H1 (cell line): Measurements from ENCODE around the gene PCBD1. TPM values are rescaled to one million over a fixed set of nuclear protein-coding genes. Genes with fewer than 3 reads are reported as not detected.

Experiments used
- CTCF ChIA-PET: fragments of 300-600 bp; sonication (Branson Sonifier 250); formaldehyde crosslinking; loops from one replicate; lab custom pipeline; 2021; ENCODE audit not compliant: partially characterized antibody; lab: Charles Lee
- POLR2A ChIA-PET: fragments of 300-600 bp; sonication (Branson Sonifier 250); formaldehyde crosslinking; loops from one replicate; lab custom pipeline; 2021; ENCODE audit warnings: inconsistent platforms; ENCODE audit not compliant: partially characterized antibody; lab: Charles Lee
- DNase-seq, 2 experiments: peaks; one replicate each; pipeline versions ENCODE4 v3.0.0 to v3.0.0-alpha.2; 2010 to 2022; ENCODE audit warnings: low spot score in 2 of 2, low read depth in 1 of 2, mixed read lengths in 1 of 2
- FAIRE-seq: peaks from 2 replicates; lab custom pipeline; 2011; peaks lifted over from hg19 to GRCh38; lab: Jason Lieb, UNC
- H2AFZ ChIP-seq: 2 replicates; pipeline ENCODE4 v1.8.1; 2012; ENCODE audit warnings: low read length, inconsistent platforms
- H2AK5ac ChIP-seq: 2 replicates; pipeline ENCODE4 v1.6.1; 2013; ENCODE audit warnings: low read depth, low read length
- H2BK120ac ChIP-seq: replicated peaks from 2 replicates; pipeline ENCODE3; 2013; ENCODE audit warnings: low read depth, low read length, inconsistent platforms
- H2BK12ac ChIP-seq: 2 replicates; pipeline ENCODE4 v1.6.1; 2013; ENCODE audit warnings: low read depth, low read length
- H2BK15ac ChIP-seq: 2 replicates; pipeline ENCODE4 v1.6.1; 2013; ENCODE audit warnings: low read length
- H2BK20ac ChIP-seq: 2 replicates; pipeline ENCODE4 v1.6.1; 2013; ENCODE audit warnings: low read length
- H2BK5ac ChIP-seq: 2 replicates; pipeline ENCODE4 v1.6.1; 2013; ENCODE audit warnings: low read depth, low read length
- H3K14ac ChIP-seq: 2 replicates; pipeline ENCODE4 v1.6.1; 2013; ENCODE audit warnings: inconsistent platforms; ENCODE audit not compliant: insufficient read length
- H3K18ac ChIP-seq: 2 replicates; pipeline ENCODE4 v1.6.1; 2013; ENCODE audit warnings: low read length; ENCODE audit errors: extremely low read depth
- H3K23ac ChIP-seq: 2 replicates; pipeline ENCODE4 v1.6.1; 2013; ENCODE audit warnings: inconsistent platforms; ENCODE audit not compliant: insufficient read length
- H3K23me2 ChIP-seq: 2 replicates; pipeline ENCODE4 v1.6.1; 2013; ENCODE audit warnings: low read depth, low read length
- H3K27ac ChIP-seq: 2 replicates; pipeline ENCODE4 v1.6.1; 2011; ENCODE audit warnings: low read depth, low read length, inconsistent platforms
- H3K27me3 ChIP-seq, 4 experiments: replicated peaks in 1 of 4; 1 replicate in 1 of 4; 2 replicates in 3 of 4; pipeline versions ENCODE4 v1.6.1 to v1.8.1; 2011 to 2013; ENCODE audit warnings: low read length in 3 of 4, mild to moderate bottlenecking in 3 of 4, inconsistent platforms in 2 of 4, mixed read lengths in 2 of 4, moderate library complexity in 1 of 4; ENCODE audit not compliant: control insufficient read depth in 3 of 4, insufficient read depth in 3 of 4; ENCODE audit errors: extremely low read depth in 1 of 4
- H3K36me3 ChIP-seq, 4 experiments: 2 replicates each; pipeline versions ENCODE4 v1.6.1 to v1.8.1; 2011 to 2013; ENCODE audit warnings: mild to moderate bottlenecking in 4 of 4, low read length in 3 of 4, moderate library complexity in 2 of 4, control low read depth in 1 of 4, inconsistent platforms in 1 of 4; ENCODE audit not compliant: insufficient read depth in 4 of 4, control insufficient read depth in 2 of 4
- H3K4ac ChIP-seq: replicated peaks from 2 replicates; pipeline ENCODE3; 2013; ENCODE audit warnings: low read length, low read depth, mixed read lengths, inconsistent platforms; ENCODE audit not compliant: insufficient read length
- H3K4me1 ChIP-seq, 4 experiments: replicated peaks in 1 of 4; 1 replicate in 1 of 4; 2 replicates in 3 of 4; pipeline versions ENCODE4 v1.6.1 to v1.8.1; 2011 to 2013; ENCODE audit warnings: low read length in 3 of 4, inconsistent platforms in 2 of 4, mixed read lengths in 1 of 4; ENCODE audit not compliant: insufficient read depth in 4 of 4, control insufficient read depth in 3 of 4
- H3K4me2 ChIP-seq, 2 experiments: 2 replicates each; pipeline versions ENCODE4 v1.6.1 to v1.8.1; 2011 to 2013; ENCODE audit warnings: low read depth in 2 of 2, low read length in 2 of 2, control low read depth in 1 of 2, inconsistent platforms in 1 of 2, mild to moderate bottlenecking in 1 of 2; ENCODE audit not compliant: insufficient read depth in 1 of 2
- H3K4me3 ChIP-seq, 4 experiments: fragments of 200-600, 300-600 bp in 1 of 4; sonication (generic), shearing (Covaris generic), sonication (Bioruptor Twin) in 1 of 4; 2 replicates each; pipeline versions ENCODE4 v1.5.1 to v1.8.1; 2011 to 2016; ENCODE audit warnings: low read length in 4 of 4, low read depth in 3 of 4, control low read depth in 2 of 4, inconsistent platforms in 2 of 4, mild to moderate bottlenecking in 2 of 4, mixed read lengths in 1 of 4, moderate library complexity in 1 of 4; ENCODE audit not compliant: insufficient read depth in 2 of 4; ENCODE audit errors: extremely low read depth in 1 of 4
- H3K56ac ChIP-seq: replicated peaks from 2 replicates; pipeline ENCODE3; 2013; ENCODE audit warnings: low read depth, mild to moderate bottlenecking, mixed read lengths, low read length, inconsistent platforms; ENCODE audit not compliant: insufficient read length
- H3K79me1 ChIP-seq: 2 replicates; pipeline ENCODE4 v1.6.1; 2013; ENCODE audit warnings: low read depth, low read length, control low read depth
- H3K79me2 ChIP-seq, 2 experiments: 2 replicates each; pipeline versions ENCODE4 v1.6.1 to v1.8.1; 2012 to 2013; ENCODE audit warnings: low read length in 2 of 2, mild to moderate bottlenecking in 2 of 2, inconsistent platforms in 1 of 2; ENCODE audit not compliant: insufficient read depth in 2 of 2, control insufficient read depth in 1 of 2
- H3K9ac ChIP-seq, 4 experiments: replicated peaks in 1 of 4; 1 replicate in 1 of 4; 2 replicates in 3 of 4; pipeline versions ENCODE4 v1.6.1 to v1.8.1; 2011 to 2013; ENCODE audit warnings: low read depth in 3 of 4, low read length in 3 of 4, control low read depth in 2 of 4, mild to moderate bottlenecking in 2 of 4, moderate library complexity in 2 of 4, inconsistent platforms in 1 of 4; ENCODE audit errors: extremely low read depth in 1 of 4
- H3K9me3 ChIP-seq, 2 experiments: 2 replicates each; pipeline versions ENCODE4 v1.6.1 to v1.8.1; 2012 to 2013; ENCODE audit warnings: mild to moderate bottlenecking in 2 of 2, moderate library complexity in 2 of 2, control low read depth in 1 of 2, inconsistent platforms in 1 of 2, low read depth in 1 of 2, low read length in 1 of 2, mixed read lengths in 1 of 2; ENCODE audit not compliant: insufficient read depth in 2 of 2
- H4K20me1 ChIP-seq, 2 experiments: replicated peaks in 1 of 2; 2 replicates each; pipeline versions ENCODE3 to v1.8.1; 2011 to 2013; ENCODE audit warnings: inconsistent platforms in 2 of 2, low read length in 2 of 2, mild to moderate bottlenecking in 1 of 2; ENCODE audit not compliant: insufficient read depth in 2 of 2, control insufficient read depth in 1 of 2
- H4K5ac ChIP-seq: 2 replicates; pipeline ENCODE4 v1.6.1; 2013; ENCODE audit warnings: low read length, low read depth, mixed read lengths, inconsistent platforms; ENCODE audit not compliant: insufficient read length
- H4K8ac ChIP-seq: 2 replicates; pipeline ENCODE4 v1.8.0; 2013; ENCODE audit warnings: mild to moderate bottlenecking, moderate library complexity, low read length, inconsistent platforms; ENCODE audit not compliant: insufficient read depth; ENCODE audit errors: extremely low read depth
- H4K91ac ChIP-seq: replicated peaks from 2 replicates; pipeline ENCODE3; 2013; ENCODE audit warnings: low read length, mixed read lengths, inconsistent platforms; ENCODE audit not compliant: insufficient read length
- ATF3 ChIP-seq: IDR thresholded peaks from 2 replicates; pipeline ENCODE4 v1.6.1; 2011; ENCODE audit warnings: low read depth, mild to moderate bottlenecking, low read length; ENCODE audit not compliant: insufficient read depth
- BRCA1 ChIP-seq: IDR thresholded peaks from 2 replicates; pipeline ENCODE4 v1.6.1; 2012; ENCODE audit warnings: low read depth, low read length, improper control_type of control experiment
- KDM1A ChIP-seq: fragments of 200-600, 300-600 bp; sonication (generic); IDR thresholded peaks from 2 replicates; pipeline ENCODE4 v1.7.1; 2016; ENCODE audit warnings: mild to moderate bottlenecking, low read length, borderline replicate concordance
- MAX ChIP-seq: IDR thresholded peaks from 2 replicates; pipeline ENCODE4 v1.6.1; 2012; ENCODE audit warnings: inconsistent platforms
- POLR2AphosphoS5 ChIP-seq: IDR thresholded peaks from 2 replicates; pipeline ENCODE4 v1.6.1; 2011; ENCODE audit warnings: low read depth, low read length
- RAD21 ChIP-seq, 2 experiments: IDR thresholded peaks in 1 of 2; conservative IDR thresholded peaks in 1 of 2; 2 replicates each; pipeline ENCODE4 v1.6.1; 2011; ENCODE audit warnings: low read depth in 2 of 2, low read length in 2 of 2, improper control_type of control experiment in 1 of 2, inconsistent platforms in 1 of 2, mild to moderate bottlenecking in 1 of 2, moderate library complexity in 1 of 2
- RBBP5 ChIP-seq: IDR thresholded peaks from 2 replicates; pipeline ENCODE4 v1.7.1; 2012; ENCODE audit warnings: low read depth, mild to moderate bottlenecking, inconsistent platforms, low read length, moderate library complexity, borderline replicate concordance
- SIN3A ChIP-seq, 2 experiments: IDR thresholded peaks in 1 of 2; conservative IDR thresholded peaks in 1 of 2; 2 replicates each; pipeline ENCODE4 v1.6.1; 2011 to 2012; ENCODE audit warnings: low read length in 2 of 2, improper control_type of control experiment in 1 of 2, low read depth in 1 of 2, mild to moderate bottlenecking in 1 of 2
- SIRT6 ChIP-seq: IDR thresholded peaks from one replicate; pipeline ENCODE4 v1.7.1; 2012; ENCODE audit warnings: low read length, inconsistent platforms
- SUZ12 ChIP-seq: fragments of 200-600 bp; sonication (generic); IDR thresholded peaks from 2 replicates; pipeline ENCODE4 v1.6.1; 2012; ENCODE audit warnings: mild to moderate bottlenecking, inconsistent platforms, low read length, moderate library complexity, mixed read lengths
- WGBS, 2 experiments: shearing (Covaris generic) in 1 of 2; methylation state at CpG; one replicate each; pipeline versions ENCODE4 v1.1.6 to v1.1.7; 2013 to 2015; ENCODE audit warnings: low lambda C conversion rate in 2 of 2, mixed read lengths in 2 of 2, inconsistent platforms in 1 of 2, low coverage in 1 of 2, missing lambda C conversion rate in 1 of 2; ENCODE audit not compliant: insufficient replicate concordance in 2 of 2, insufficient coverage in 1 of 2, insufficient read length in 1 of 2; ENCODE audit errors: extremely low coverage in 1 of 2, missing lambda C conversion rate in 1 of 2; 5-methylcytosine and 5-hydroxymethylcytosine counted together
- polyA plus RNA-seq, 7 experiments: library from polyadenylated mRNA; depleted of rRNA in 3 of 7; stranded (reverse) in 5 of 7; unstranded in 2 of 7; fragments of >200 nt in 5 of 7; fragments of 200-250 nt in 2 of 7; gene quantifications; 1 replicate in 5 of 7; 2 replicates in 1 of 7; 4 replicates in 1 of 7; pipeline versions ENCODE4 v1.2.1 to v1.2.3, GENCODE V29; 2011 to 2013; ENCODE audit warnings: missing spikeins in 2 of 7, mixed read lengths in 2 of 7
- total RNA-seq: library from RNA; stranded (reverse); fragmentation: NEBNext Ultra II Directional; extraction: Animal tissue kit (Norgen Biotek cat#: 25700); gene quantifications from 2 replicates; pipeline ENCODE4 v1.2.1, GENCODE V29; 2021

Gene PCBD1
- total and polyA plus RNA-seq, 2 of the 8 experiments (the other 6 are each of a cell fraction or from before 2014, with no cell fraction given) = 46.5 to 55.0 TPM

GRCh38 chr10:70925377-70926225 is 37.2 kb upstream of the PCBD1 start:
- H3K23ac ChIP-seq = no peak overlapping the region
- no peaks in the 10 kb centered on the region for H3K4me1 ChIP-seq
- no peaks in the 10 kb centered on the region for H3K9me3 ChIP-seq
- no peak overlapping the region for H3K4me3 ChIP-seq
- H3K4me2 ChIP-seq = no peak overlapping the region
- DNase-seq = peak; percentile 17 to 91
- H3K27ac ChIP-seq = no peak overlapping the region
- H3K79me1 ChIP-seq = no peaks in the 10 kb centered on the region
- no peak overlapping the region for H3K14ac ChIP-seq
- H3K56ac ChIP-seq = no peak overlapping the region
- no peak for FAIRE-seq
- H3K27me3 ChIP-seq = no peaks in the 10 kb centered on the region; a peak in 1 of 7 replicates
- H2BK5ac ChIP-seq = no peak overlapping the region
- POLR2A ChIA-PET = interaction anchor here (0.6 kb wide), 1 partner anchor 818 kb away, joined by 3 read pairs; no protein-coding TSS in a partner anchor
- H3K79me2 ChIP-seq = no peaks in the 10 kb centered on the region
- H4K20me1 ChIP-seq = no peaks in the 10 kb centered on the region
- no peak overlapping the region for H4K91ac ChIP-seq
- H3K36me3 ChIP-seq = no peaks in the 10 kb centered on the region
- no peak overlapping the region; the same call in 1 of the 2 replicates for H2AFZ ChIP-seq
- H3K23me2 ChIP-seq = no peaks in the 10 kb centered on the region
- no peak overlapping the region for H3K4ac ChIP-seq
- H2BK15ac ChIP-seq = no peak overlapping the region
- WGBS, 2 experiments = 41% methylated on average over 19 of the region's 22 CpGs; no CpG with 5 or more reads in 1 of the 2 experiments
- H3K18ac ChIP-seq = 0 out of 2 replicates have a peak overlapping the region, but pooled peaks have one; percentile 29
- H4K5ac ChIP-seq = no peak overlapping the region
- H2BK120ac ChIP-seq = no peak overlapping the region
- CTCF ChIA-PET = interaction anchor here (0.7 to 17.0 kb wide), 75 partner anchors 9 to 382 kb away, joined by 3 to 237 read pairs (median 4); partner anchors contain the start of gene UNC5B
- no peak overlapping the region for H2BK12ac ChIP-seq
- H2AK5ac ChIP-seq = no peak overlapping the region
- no peak overlapping the region for H2BK20ac ChIP-seq
- no peak overlapping the region for H3K9ac ChIP-seq
- no peak overlapping the region for H4K8ac ChIP-seq
- TF ChIP-seq SIN3A (conservative IDR thresholded peaks at IDR 0.05 in 1 of 2, IDR thresholded peaks at IDR 0.05 in 1 of 2; ENCODE audit: low read depth in 1 of 2, low read length in 2 of 2) (peak in 1 of 2 experiments; percentile 50; a peak in 1 of 4 replicates), BRCA1 (no peak), SUZ12 (no peak), MAX (no peak), RBBP5 (no peak), RAD21 (IDR thresholded peaks at IDR 0.05 in 1 of 2, conservative IDR thresholded peaks at IDR 0.05 in 1 of 2; ENCODE audit: low read depth in 2 of 2, low read length in 2 of 2) (peak; percentile 95 to 96), KDM1A (peak; percentile 84; the same call in 1 of the 2 replicates), POLR2AphosphoS5 (no peak), ATF3 (no peak), SIRT6 (no peak)
